PC-3 (cell line): ENCODE data around the gene G6PD. TPM values are rescaled to one million over a fixed set of nuclear protein-coding genes. Genes with fewer than 3 reads are reported as not detected.

Source experiments
- ATAC-seq: fragments of 200-7000 bp; cut with Tn5 transposase; 2 replicates; pipeline ENCODE4 v1.9.1; 2020; ENCODE audit warnings: mild to moderate bottlenecking, moderate library complexity
- BruUV-seq: library from RNA; stranded (reverse); fragments of 400-500 nt; replicated peaks from 2 replicates; lab custom pipeline; 2021; lab: Mats Ljungman, UMichigan
- CTCF ChIA-PET: fragments of 300-600 bp; sonication (Branson Sonifier 250); formaldehyde crosslinking; loops from one replicate; lab custom pipeline; 2022; ENCODE audit warnings: antibody characterized with exemption; lab: Charles Lee
- POLR2A ChIA-PET: fragments of 300-600 bp; sonication (Branson Sonifier 250); formaldehyde crosslinking; loops from one replicate; lab custom pipeline; 2022; ENCODE audit warnings: antibody characterized with exemption; ENCODE audit not compliant: unreplicated experiment; lab: Charles Lee
- DNase-seq: peaks from one replicate; pipeline ENCODE4 v3.0.0-alpha.2; 2015
- H2AFZ ChIP-seq: fragments of 300-600 bp; sonication (generic); 2 replicates; pipeline ENCODE4 v1.6.0; 2016; ENCODE audit warnings: antibody characterized with exemption, low read length
- H3F3A ChIP-seq: fragments of 300-600 bp; sonication (generic); one replicate; pipeline ENCODE4 v1.6.0; 2017; ENCODE audit warnings: antibody characterized with exemption, low read length, control low read depth, mild to moderate bottlenecking; ENCODE audit not compliant: unreplicated experiment
- H3K27ac ChIP-seq: fragments of 300-600 bp; sonication (generic); 2 replicates; pipeline ENCODE4 v1.5.1; 2016; ENCODE audit warnings: mild to moderate bottlenecking, low read length
- H3K27me3 ChIP-seq: fragments of 300-600 bp; sonication (generic); 2 replicates; pipeline ENCODE4 v1.6.1; 2016; ENCODE audit warnings: low read length, mixed read lengths
- H3K36me3 ChIP-seq: fragments of 300-600 bp; sonication (generic); 2 replicates; pipeline ENCODE4 v1.6.1; 2016; ENCODE audit warnings: low read depth, mixed run types, low read length, mixed read lengths
- H3K4me1 ChIP-seq: fragments of 300-600 bp; sonication (generic); 2 replicates; pipeline ENCODE4 v1.5.1; 2016; ENCODE audit warnings: low read length; ENCODE audit not compliant: insufficient read depth
- H3K4me2 ChIP-seq: fragments of 300-600 bp; sonication (generic); 2 replicates; pipeline ENCODE4 v1.6.0; 2016; ENCODE audit warnings: low read length
- H3K4me3 ChIP-seq: fragments of 300-600 bp; sonication (generic); 2 replicates; pipeline ENCODE4 v1.5.1; 2016; ENCODE audit warnings: mild to moderate bottlenecking, low read length, mixed read lengths
- H3K79me2 ChIP-seq: fragments of 300-600 bp; sonication (generic); 2 replicates; pipeline ENCODE4 v1.6.1; 2017; ENCODE audit warnings: low read length, mixed read lengths
- H3K9ac ChIP-seq: fragments of 300-600 bp; sonication (generic); 2 replicates; pipeline ENCODE4 v1.6.0; 2016; ENCODE audit warnings: mild to moderate bottlenecking, low read length
- H3K9me2 ChIP-seq: fragments of 300-600 bp; sonication (generic); replicated peaks from 2 replicates; pipeline ENCODE4 v1.6.1; 2016; ENCODE audit warnings: mixed run types, low read length, mixed read lengths
- H3K9me3 ChIP-seq: fragments of 300-600 bp; sonication (generic); 2 replicates; pipeline ENCODE4 v1.6.1; 2016; ENCODE audit warnings: low read length, mixed read lengths
- H4K20me1 ChIP-seq: fragments of 300-600 bp; sonication (generic); 2 replicates; pipeline ENCODE4 v1.6.1; 2016; ENCODE audit warnings: low read length, mixed read lengths
- CTCF ChIP-seq: fragments of 300-600 bp; sonication (generic); conservative IDR thresholded peaks from 2 replicates; pipeline ENCODE4 v1.5.1; 2017; ENCODE audit warnings: antibody characterized with exemption, low read depth, mild to moderate bottlenecking, low read length
- EZH2 ChIP-seq: fragments of 300-600 bp; sonication (generic); IDR thresholded peaks from one replicate; pipeline ENCODE4 v1.6.1; 2017; ENCODE audit warnings: antibody characterized with exemption, mild to moderate bottlenecking, low read length; ENCODE audit not compliant: unreplicated experiment
- EZH2phosphoT487 ChIP-seq: fragments of 300-600 bp; sonication (generic); IDR thresholded peaks from 2 replicates; pipeline ENCODE4 v1.6.1; 2018; ENCODE audit warnings: mild to moderate bottlenecking, antibody characterized with exemption, low read length, borderline replicate concordance
- intact Hi-C: fragments of 100-400 bp; cut with micrococcal nuclease; formaldehyde crosslinking; loops from 2 replicates; pipeline ENCODE4 v1.9.0; 2023
- total RNA-seq: library from RNA; depleted of rRNA; stranded (reverse); fragments of >200 nt; gene quantifications from 2 replicates; pipeline ENCODE4 v1.2.3, GENCODE V29; 2014

G6PD gene
- total RNA-seq, 1 experiment from 2014 or later = 121 TPM

GRCh38 chrX:154490021-154490413, 56.6 kb downstream of the G6PD start:
- Histone ChIP-seq H3F3A (no peaks in the 10 kb centered on the region), H3K4me3 (peak overlapping the region; percentile 78), H3K79me2 (peaks cover 39% of the 10 kb centered on the region), H3K27ac (peak overlapping the region; percentile 36; the same call in 1 of the 2 replicates), H3K9me2 (no peaks in the 10 kb centered on the region), H3K4me1 (peaks cover 23% of the 10 kb centered on the region), H3K9me3 (no peaks in the 10 kb centered on the region), H2AFZ (peak overlapping the region; percentile 42; the same call in 1 of the 2 replicates), H3K9ac (peak overlapping the region; percentile 76), H4K20me1 (no peaks in the 10 kb centered on the region), H3K36me3 (peaks cover 4% of the 10 kb centered on the region; the same call in 1 of the 2 replicates), H3K4me2 (peak overlapping the region; percentile 87), H3K27me3 (no peaks in the 10 kb centered on the region)
- ATAC-seq (peak; percentile 6), DNase-seq (peak; percentile 38)
- POLR2A ChIA-PET = interaction anchor here (0.5 to 0.7 kb wide), 3 partner anchors 11 to 272 kb away, joined by 3 to 6 read pairs (median 4); partner anchors contain the start of genes DKC1 and LAGE3
- no TSS peak for BruUV-seq
- CTCF ChIA-PET = interaction anchor here (0.6 to 0.9 kb wide), 2 partner anchors 37 to 192 kb away, joined by 3 to 4 read pairs; no protein-coding TSS in a partner anchor
- TF ChIP-seq EZH2phosphoT487 (no peak), CTCF (no peak), EZH2 (no peak)
- intact Hi-C loops = no loop called here

GRCh38 chrX:154489182-154489581, 57.5 kb downstream of the G6PD start:
- Histone ChIP-seq H3K4me3 (peak overlapping the region; percentile 78), H3K36me3 (peaks cover 11% of the 10 kb centered on the region), H3K27me3 (no peaks in the 10 kb centered on the region), H3K27ac (no peak overlapping the region), H3K9me2 (no peaks in the 10 kb centered on the region), H3K9ac (no peak overlapping the region), H3K4me1 (peaks cover 31% of the 10 kb centered on the region), H2AFZ (no peak overlapping the region), H4K20me1 (no peaks in the 10 kb centered on the region), H3K79me2 (peaks cover 47% of the 10 kb centered on the region), H3F3A (no peaks in the 10 kb centered on the region), H3K9me3 (no peaks in the 10 kb centered on the region), H3K4me2 (peak overlapping the region; percentile 87)
- CTCF ChIA-PET = no interaction called here
- POLR2A ChIA-PET = interaction anchor here (0.5 kb wide), 1 partner anchor 79 kb away, joined by 5 read pairs; no protein-coding TSS in a partner anchor
- ATAC-seq (no peak), DNase-seq (no peak)
- no TSS peak for BruUV-seq
- TF ChIP-seq CTCF (no peak), EZH2 (no peak), EZH2phosphoT487 (no peak)
- intact Hi-C loops = no loop called here
